GM23338 (cell line): ENCODE results near the gene TMEM62. TPM values are rescaled to one million over a fixed set of nuclear protein-coding genes. Genes with fewer than 3 reads are reported as not detected.

Experiments
- ATAC-seq: fragments of 200-7000 bp; cut with Tn5 transposase; 3 replicates; pipeline ENCODE4 v1.9.1; 2020
- DNase-seq: peaks from one replicate; pipeline ENCODE4 v3.0.0-alpha.2; 2015; ENCODE audit warnings: low spot score
- H2AFZ ChIP-seq: fragments of 200-600 bp; sonication (generic); 2 replicates; pipeline ENCODE4 v1.8.0; 2016; ENCODE audit warnings: antibody characterized with exemption, mild to moderate bottlenecking, moderate library complexity
- H3F3A ChIP-seq: fragments of 200-600 bp; sonication (generic); replicated peaks from 2 replicates; pipeline ENCODE4 v1.8.0; 2017; ENCODE audit warnings: antibody characterized with exemption, mixed run types, low read depth
- H3K27ac ChIP-seq: fragments of 200-600 bp; sonication (generic); 2 replicates; pipeline ENCODE4 v1.6.1; 2016; ENCODE audit warnings: low read depth
- H3K27me3 ChIP-seq: fragments of 200-600 bp; sonication (generic); 2 replicates; pipeline ENCODE4 v1.8.0; 2016; ENCODE audit warnings: mild to moderate bottlenecking, mixed run types, moderate library complexity; ENCODE audit not compliant: insufficient read depth
- H3K36me3 ChIP-seq: fragments of 200-600 bp; sonication (generic); 2 replicates; pipeline ENCODE4 v1.8.0; 2016; ENCODE audit warnings: mild to moderate bottlenecking; ENCODE audit not compliant: insufficient read depth
- H3K4me1 ChIP-seq: fragments of 200-600 bp; sonication (generic); 2 replicates; pipeline ENCODE4 v1.8.0; 2016; ENCODE audit warnings: mild to moderate bottlenecking, moderate library complexity; ENCODE audit not compliant: insufficient read depth
- H3K4me2 ChIP-seq: fragments of 200-600 bp; sonication (generic); 2 replicates; pipeline ENCODE4 v1.7.1; 2017; ENCODE audit warnings: mixed run types
- H3K4me3 ChIP-seq: fragments of 200-600 bp; sonication (generic); 2 replicates; pipeline ENCODE4 v1.6.1; 2016; ENCODE audit warnings: mixed run types
- H3K79me2 ChIP-seq: fragments of 200-600 bp; sonication (generic); replicated peaks from 2 replicates; pipeline ENCODE4 v1.8.0; 2017; ENCODE audit warnings: mild to moderate bottlenecking; ENCODE audit not compliant: insufficient read depth
- H3K9me2 ChIP-seq: fragments of 200-600 bp; sonication (generic); 2 replicates; pipeline ENCODE4 v1.8.0; 2017; ENCODE audit not compliant: insufficient read depth
- H4K20me1 ChIP-seq: fragments of 200-600 bp; sonication (generic); replicated peaks from 2 replicates; pipeline ENCODE4 v1.8.0; 2017; ENCODE audit warnings: mild to moderate bottlenecking; ENCODE audit not compliant: insufficient read depth
- H3K27ac Mint-ChIP-seq: 2 replicates; pipeline ENCODE4 v1.8.0; 2020; ENCODE audit warnings: inconsistent platforms, mild to moderate bottlenecking, moderate library complexity, mixed read lengths
- H3K27me3 Mint-ChIP-seq: 3 replicates; pipeline ENCODE4 v1.8.0; 2022; ENCODE audit warnings: low read depth, mild to moderate bottlenecking, moderate library complexity, mixed read lengths, inconsistent platforms; ENCODE audit not compliant: insufficient read depth, poor library complexity
- H3K36me3 Mint-ChIP-seq: 3 replicates; pipeline ENCODE4 v1.8.0; 2021; ENCODE audit warnings: low read depth, mild to moderate bottlenecking, inconsistent platforms, moderate library complexity, mixed read lengths
- H3K4me1 Mint-ChIP-seq: 3 replicates; pipeline ENCODE4 v1.8.0; 2020; ENCODE audit warnings: mild to moderate bottlenecking, inconsistent platforms, mixed read lengths
- H3K4me3 Mint-ChIP-seq: 3 replicates; pipeline ENCODE4 v1.8.0; 2021; ENCODE audit warnings: moderate library complexity, mild to moderate bottlenecking, inconsistent platforms, mixed read lengths
- H3K9me3 Mint-ChIP-seq: 3 replicates; pipeline ENCODE4 v1.8.0; 2020; ENCODE audit warnings: moderate library complexity, mild to moderate bottlenecking, inconsistent platforms, mixed read lengths
- CREB1 ChIP-seq: fragments of 250-450 bp; sonication (Bioruptor Pico); IDR thresholded peaks from 2 replicates; pipeline ENCODE4 v1.5.0; 2020; ENCODE audit warnings: low read depth, mild to moderate bottlenecking, moderate library complexity
- EZH2 ChIP-seq: fragments of 200-600 bp; sonication (generic); IDR thresholded peaks from one replicate; pipeline ENCODE4 v1.8.0; 2017; ENCODE audit warnings: antibody characterized with exemption, mild to moderate bottlenecking, low read depth; ENCODE audit not compliant: unreplicated experiment
- EZH2phosphoT487 ChIP-seq: fragments of 200-600 bp; sonication (generic); IDR thresholded peaks from one replicate; pipeline ENCODE4 v1.8.1; 2018; ENCODE audit warnings: antibody characterized with exemption; ENCODE audit not compliant: unreplicated experiment
- JUNB ChIP-seq: IDR thresholded peaks from one replicate; pipeline ENCODE4 v1.6.1; 2016; ENCODE audit warnings: antibody characterized with exemption; ENCODE audit not compliant: unreplicated experiment
- POLR2AphosphoS5 ChIP-seq: IDR thresholded peaks from 2 replicates; pipeline ENCODE4 v1.6.1; 2016; ENCODE audit warnings: antibody characterized with exemption, low read depth
- REST ChIP-seq: IDR thresholded peaks from one replicate; pipeline ENCODE4 v1.6.1; 2018; ENCODE audit warnings: antibody characterized with exemption; ENCODE audit not compliant: unreplicated experiment
- STAT1 ChIP-seq: IDR thresholded peaks from one replicate; pipeline ENCODE4 v1.6.1; 2016; ENCODE audit warnings: antibody characterized with exemption; ENCODE audit not compliant: unreplicated experiment
- ZNF114 ChIP-seq: fragments of 250-450 bp; sonication (Bioruptor Pico); IDR thresholded peaks from 2 replicates; pipeline ENCODE4 v1.5.0; 2020; ENCODE audit warnings: mild to moderate bottlenecking, moderate library complexity
- ZNF331 ChIP-seq: fragments of 250-450 bp; sonication (Bioruptor Pico); IDR thresholded peaks from 2 replicates; pipeline ENCODE4 v1.5.0; 2020; ENCODE audit warnings: low read depth, mild to moderate bottlenecking, moderate library complexity
- polyA plus RNA-seq: library from polyadenylated mRNA; unstranded; fragments of >200 nt; fragmentation: Nextera tagmentation; extraction: Ambion mirVana; gene quantifications from 2 replicates; pipeline ENCODE4 v1.2.1, GENCODE V29; 2016
- total RNA-seq: library from RNA; depleted of rRNA; stranded (reverse); fragments of >200 nt; shearing (Covaris generic); gene quantifications from 2 replicates; pipeline ENCODE4 v1.2.3, GENCODE V29; 2014
- TF ChIP-seq, protein P1 (sequence below), 2 experiments: fragments of 200-600 bp in 1 of 2; sonication (generic) in 1 of 2; conservative IDR thresholded peaks; 2 replicates each; pipeline versions ENCODE4 v1.5.1 to v1.6.1; 2016 to 2017; ENCODE audit warnings: antibody characterized with exemption in 2 of 2, low read depth in 2 of 2, mild to moderate bottlenecking in 2 of 2, moderate library complexity in 1 of 2

TMEM62 gene
- total and polyA plus RNA-seq, 2 experiments from 2014 or later: 3.4 to 14.3 TPM

DNA sequence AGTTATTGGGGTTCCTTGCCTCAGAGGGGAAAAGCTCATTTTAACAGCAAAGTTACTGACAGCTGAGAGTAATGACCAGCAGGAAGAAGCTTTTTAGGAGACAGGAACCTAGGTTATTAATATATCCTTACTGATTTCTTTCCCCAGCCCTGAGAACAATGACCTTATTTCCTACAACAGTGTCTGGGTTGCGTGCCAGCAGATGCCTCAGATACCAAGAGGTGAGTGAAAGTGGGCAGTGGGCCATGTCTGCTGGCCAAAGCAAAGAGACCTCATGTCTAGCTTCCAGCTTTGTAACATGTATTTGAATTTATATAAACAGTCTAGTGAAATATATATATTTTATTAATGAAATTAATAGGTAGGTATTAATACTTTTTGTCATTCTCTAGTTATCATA, 56.8 kb downstream of the TMEM62 start (continued):
- TF ChIP-seq REST (no peak), ZNF114 (CRISPR knock-in tag) (no peak), STAT1 (no peak), EZH2phosphoT487 (no peak)

GRCh38 chr15:43193710-43194109, 60.3 kb downstream of the TMEM62 start:
- H3K27me3 Mint-ChIP-seq: no peaks in the 10 kb centered on the region
- ATAC-seq (no peak), DNase-seq (no peak)
- no peak overlapping the region for H3K27ac Mint-ChIP-seq
- H4K20me1 ChIP-seq: no peaks in the 10 kb centered on the region
- H3K79me2 ChIP-seq: no peaks in the 10 kb centered on the region
- no peaks in the 10 kb centered on the region for H3F3A ChIP-seq
- H3K9me3 Mint-ChIP-seq: peaks cover 7% of the 10 kb centered on the region; the same call in 2 of the 3 replicates
- no peak overlapping the region for H3K4me3 Mint-ChIP-seq
- no peaks in the 10 kb centered on the region; the same call in 2 of the 3 replicates for H3K4me1 Mint-ChIP-seq
- no peak overlapping the region for H3K4me2 ChIP-seq
- no peak for TF ChIP-seq CREB1 (CRISPR knock-in tag)
- TF ChIP-seq, protein P1, sequence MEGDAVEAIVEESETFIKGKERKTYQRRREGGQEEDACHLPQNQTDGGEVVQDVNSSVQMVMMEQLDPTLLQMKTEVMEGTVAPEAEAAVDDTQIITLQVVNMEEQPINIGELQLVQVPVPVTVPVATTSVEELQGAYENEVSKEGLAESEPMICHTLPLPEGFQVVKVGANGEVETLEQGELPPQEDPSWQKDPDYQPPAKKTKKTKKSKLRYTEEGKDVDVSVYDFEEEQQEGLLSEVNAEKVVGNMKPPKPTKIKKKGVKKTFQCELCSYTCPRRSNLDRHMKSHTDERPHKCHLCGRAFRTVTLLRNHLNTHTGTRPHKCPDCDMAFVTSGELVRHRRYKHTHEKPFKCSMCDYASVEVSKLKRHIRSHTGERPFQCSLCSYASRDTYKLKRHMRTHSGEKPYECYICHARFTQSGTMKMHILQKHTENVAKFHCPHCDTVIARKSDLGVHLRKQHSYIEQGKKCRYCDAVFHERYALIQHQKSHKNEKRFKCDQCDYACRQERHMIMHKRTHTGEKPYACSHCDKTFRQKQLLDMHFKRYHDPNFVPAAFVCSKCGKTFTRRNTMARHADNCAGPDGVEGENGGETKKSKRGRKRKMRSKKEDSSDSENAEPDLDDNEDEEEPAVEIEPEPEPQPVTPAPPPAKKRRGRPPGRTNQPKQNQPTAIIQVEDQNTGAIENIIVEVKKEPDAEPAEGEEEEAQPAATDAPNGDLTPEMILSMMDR (conservative IDR thresholded peaks at IDR 0.05; ENCODE audit: low read depth in 2 of 2): no peak
- H3K4me1 ChIP-seq: no peaks in the 10 kb centered on the region
- H3K36me3 ChIP-seq: 0 out of 2 replicates have a peak, but pooled peaks cover 7% of the 10 kb centered on the region
- no peaks in the 10 kb centered on the region for H3K9me2 ChIP-seq
- H2AFZ ChIP-seq: no peak overlapping the region
- H3K27ac ChIP-seq: no peak overlapping the region
- peaks cover 26% of the 10 kb centered on the region for H3K36me3 Mint-ChIP-seq
- H3K4me3 ChIP-seq: no peak overlapping the region
- no peaks in the 10 kb centered on the region for H3K27me3 ChIP-seq

GRCh38 chr15:43194795-43195194, 61.4 kb downstream of the TMEM62 start:
- no peaks in the 10 kb centered on the region for H3K27me3 ChIP-seq
- peaks cover 7% of the 10 kb centered on the region; the same call in 2 of the 3 replicates for H3K9me3 Mint-ChIP-seq
- no peaks in the 10 kb centered on the region for H3F3A ChIP-seq
- no peaks in the 10 kb centered on the region for H3K27me3 Mint-ChIP-seq
- ATAC-seq: no peak
- H3K9me2 ChIP-seq: no peaks in the 10 kb centered on the region
- H3K79me2 ChIP-seq: no peaks in the 10 kb centered on the region
- no peaks in the 10 kb centered on the region for H4K20me1 ChIP-seq
- no peak overlapping the region for H3K4me3 Mint-ChIP-seq
- no peak overlapping the region for H3K27ac Mint-ChIP-seq
- no peaks in the 10 kb centered on the region for H3K4me1 ChIP-seq
- no peak overlapping the region for H2AFZ ChIP-seq
- peaks cover 26% of the 10 kb centered on the region for H3K36me3 Mint-ChIP-seq
- H3K27ac ChIP-seq: no peak overlapping the region
- no peak overlapping the region for H3K4me2 ChIP-seq
- no peak for DNase-seq
- no peaks in the 10 kb centered on the region; the same call in 2 of the 3 replicates for H3K4me1 Mint-ChIP-seq
- no peak overlapping the region for H3K4me3 ChIP-seq
- H3K36me3 ChIP-seq: 0 out of 2 replicates have a peak, but pooled peaks cover 7% of the 10 kb centered on the region
- TF ChIP-seq ZNF114 (CRISPR knock-in tag): no peak
- TF ChIP-seq JUNB: no peak
- TF ChIP-seq, protein P1 (conservative IDR thresholded peaks at IDR 0.05; ENCODE audit: low read depth in 2 of 2): no peak
- no peak for TF ChIP-seq ZNF331
- TF ChIP-seq REST: no peak
- TF ChIP-seq POLR2AphosphoS5: no peak
- no peak for TF ChIP-seq EZH2
